Peyer's patch (tissue), 4 donors: Measurements from ENCODE around the gene DOCK8. TPM values are rescaled to one million over a fixed set of nuclear protein-coding genes. Genes with fewer than 3 reads are reported as not detected.

Source experiments
- DNase-seq, 3 donors: peaks; one replicate each; pipeline ENCODE4 v3.0.0-alpha.2; 2017 to 2019
- H3K27ac ChIP-seq, 4 donors: fragments of 200-600 bp; sonication (generic); one replicate each; pipeline ENCODE4 v1.5.1; 2016 to 2019
- H3K27me3 ChIP-seq, 2 donors: fragments of 200-600 bp; sonication (generic); one replicate each; pipeline ENCODE4 v1.5.1; 2019
- H3K36me3 ChIP-seq, 3 donors: fragments of 200-600 bp; sonication (generic); one replicate each; pipeline ENCODE4 v1.5.1; 2016 to 2019
- H3K4me1 ChIP-seq, 4 donors: fragments of 200-600 bp; sonication (generic); one replicate each; pipeline ENCODE4 v1.5.1; 2016 to 2019
- H3K4me3 ChIP-seq, 4 donors: fragments of 200-600 bp; sonication (generic); 1 replicate in 3 of 4; 2 replicates in 1 of 4; pipeline ENCODE4 v1.5.1; 2016 to 2019; ENCODE audit warnings: mild to moderate bottlenecking in 1 of 4
- H3K9me3 ChIP-seq, 4 donors: fragments of 200-600 bp; sonication (generic); one replicate each; pipeline ENCODE4 v1.5.1; 2016 to 2019; ENCODE audit warnings: mild to moderate bottlenecking in 1 of 4
- POLR2A ChIP-seq, 2 donors: fragments of 450-650 bp; IDR thresholded peaks; one replicate each; pipeline ENCODE4 v1.5.1; 2017; ENCODE audit warnings: antibody characterized with exemption in 2 of 2, mild to moderate bottlenecking in 2 of 2, moderate library complexity in 2 of 2
- total RNA-seq, 4 donors: library from RNA; depleted of rRNA; stranded (reverse); fragments of >200 nt; gene quantifications; one replicate each; pipeline ENCODE4 v1.1.0, GENCODE V29; 2016
- TF ChIP-seq, protein P1 (sequence below), 6 experiments: fragments of 450-650 bp in 4 of 6; fragments of 200-600 bp in 2 of 6; sonication (generic) in 1 of 6; IDR thresholded peaks; one replicate each; pipeline ENCODE4 v1.5.1; 2017 to 2019; ENCODE audit warnings: antibody characterized with exemption in 6 of 6, mild to moderate bottlenecking in 3 of 6, moderate library complexity in 1 of 6

DOCK8 gene
- total RNA-seq, 4 donors from 2014 or later: 14.4 to 119 (median 19.9) TPM

DNA sequence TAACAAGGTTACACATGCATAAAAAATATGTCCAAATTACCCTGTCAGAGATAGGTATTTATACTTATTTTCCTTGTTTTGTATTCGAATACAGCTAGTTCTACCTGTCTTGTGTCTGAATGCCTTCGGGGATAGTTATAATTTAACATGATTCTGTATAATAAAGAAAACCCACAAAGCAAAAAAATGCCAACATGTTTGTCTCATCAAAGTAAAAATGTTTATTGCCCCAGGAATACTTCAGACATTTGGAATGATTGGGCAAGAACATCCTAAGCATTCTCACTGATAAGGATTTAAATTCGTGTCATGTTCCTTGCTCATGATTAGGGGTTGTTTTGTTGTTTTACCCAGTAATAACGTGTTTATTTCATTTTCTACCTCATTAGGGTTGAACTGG, 74.5 kb downstream of the DOCK8 start:
- TF ChIP-seq, protein P1, sequence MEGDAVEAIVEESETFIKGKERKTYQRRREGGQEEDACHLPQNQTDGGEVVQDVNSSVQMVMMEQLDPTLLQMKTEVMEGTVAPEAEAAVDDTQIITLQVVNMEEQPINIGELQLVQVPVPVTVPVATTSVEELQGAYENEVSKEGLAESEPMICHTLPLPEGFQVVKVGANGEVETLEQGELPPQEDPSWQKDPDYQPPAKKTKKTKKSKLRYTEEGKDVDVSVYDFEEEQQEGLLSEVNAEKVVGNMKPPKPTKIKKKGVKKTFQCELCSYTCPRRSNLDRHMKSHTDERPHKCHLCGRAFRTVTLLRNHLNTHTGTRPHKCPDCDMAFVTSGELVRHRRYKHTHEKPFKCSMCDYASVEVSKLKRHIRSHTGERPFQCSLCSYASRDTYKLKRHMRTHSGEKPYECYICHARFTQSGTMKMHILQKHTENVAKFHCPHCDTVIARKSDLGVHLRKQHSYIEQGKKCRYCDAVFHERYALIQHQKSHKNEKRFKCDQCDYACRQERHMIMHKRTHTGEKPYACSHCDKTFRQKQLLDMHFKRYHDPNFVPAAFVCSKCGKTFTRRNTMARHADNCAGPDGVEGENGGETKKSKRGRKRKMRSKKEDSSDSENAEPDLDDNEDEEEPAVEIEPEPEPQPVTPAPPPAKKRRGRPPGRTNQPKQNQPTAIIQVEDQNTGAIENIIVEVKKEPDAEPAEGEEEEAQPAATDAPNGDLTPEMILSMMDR (IDR thresholded peaks at IDR 0.05): no peak
- no peak for TF ChIP-seq POLR2A (IDR thresholded peaks at IDR 0.05)
- H3K4me1 ChIP-seq: no peaks in the 10 kb centered on the region
- no peak overlapping the region for H3K27ac ChIP-seq
- H3K36me3 ChIP-seq: peaks cover 0 to 4% (median 0%) of the 10 kb centered on the region in 3 donors
- H3K4me3 ChIP-seq: no peak overlapping the region
- no peak for DNase-seq
- H3K27me3 ChIP-seq: no peaks in the 10 kb centered on the region
- H3K9me3 ChIP-seq: no peaks in the 10 kb centered on the region

- H3K4me3 ChIP-seq: no peak overlapping the region
- H3K9me3 ChIP-seq: no peaks in the 10 kb centered on the region
- no peaks in the 10 kb centered on the region for H3K4me1 ChIP-seq
- no peak overlapping the region for H3K27ac ChIP-seq
- no peak for TF ChIP-seq POLR2A (IDR thresholded peaks at IDR 0.05)
- TF ChIP-seq, protein P1 (IDR thresholded peaks at IDR 0.05): no peak
- peaks cover 0 to 4% (median 0%) of the 10 kb centered on the region in 3 donors for H3K36me3 ChIP-seq
- no peaks in the 10 kb centered on the region for H3K27me3 ChIP-seq
- no peak for DNase-seq
Observed at GRCh38 chr9:292915-293314, 78.2 kb downstream of the DOCK8 start.

DNA sequence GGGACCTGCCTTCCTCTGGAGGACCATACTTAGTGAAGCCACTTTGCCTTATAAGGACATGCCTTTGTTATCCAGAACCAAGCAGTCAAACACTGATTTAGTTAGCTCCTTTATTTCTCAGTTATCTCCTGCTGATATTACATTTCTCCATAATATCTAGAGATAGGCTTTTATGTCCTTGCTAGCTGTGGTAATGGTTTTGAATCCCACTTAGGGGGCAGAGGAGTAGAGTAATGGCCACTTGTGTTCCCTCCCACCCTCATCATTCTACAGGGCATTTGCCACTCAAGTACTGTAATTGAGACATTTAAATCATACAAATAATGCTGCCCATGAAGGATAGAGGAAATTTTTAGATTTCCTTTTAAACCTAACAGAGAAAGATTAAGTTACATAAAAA, 80.9 kb downstream of the DOCK8 start:
- H3K27me3 ChIP-seq: no peaks in the 10 kb centered on the region
- no peak overlapping the region for H3K4me3 ChIP-seq
- no peaks in the 10 kb centered on the region for H3K4me1 ChIP-seq
- TF ChIP-seq, protein P1 (IDR thresholded peaks at IDR 0.05): no peak
- no peak for TF ChIP-seq POLR2A (IDR thresholded peaks at IDR 0.05)
- H3K9me3 ChIP-seq: no peaks in the 10 kb centered on the region
- no peaks in the 10 kb centered on the region for H3K36me3 ChIP-seq
- no peak for DNase-seq
- H3K27ac ChIP-seq: no peak overlapping the region

DNA sequence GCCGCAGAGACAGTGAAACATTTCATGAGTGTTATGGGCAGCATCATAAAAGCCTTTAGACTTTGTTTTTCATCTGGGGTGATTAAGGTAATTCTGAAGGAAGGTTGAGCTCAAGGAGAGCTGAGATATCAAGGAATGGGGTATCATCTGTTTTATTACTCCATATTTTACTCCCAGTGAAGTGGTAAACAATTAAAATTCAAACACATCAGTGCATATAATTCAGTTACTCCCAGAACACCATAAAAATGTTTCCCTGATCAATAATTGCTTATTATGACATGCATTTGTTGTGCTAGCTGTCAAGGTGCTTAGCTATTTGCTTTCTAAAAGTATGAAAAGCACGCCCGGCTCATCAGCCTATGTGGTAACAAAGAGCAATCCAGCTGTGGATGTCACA, 81.7 kb downstream of the DOCK8 start:
- TF ChIP-seq POLR2A (IDR thresholded peaks at IDR 0.05): no peak
- TF ChIP-seq, protein P1 (IDR thresholded peaks at IDR 0.05): no peak
- no peaks in the 10 kb centered on the region for H3K27me3 ChIP-seq
- H3K27ac ChIP-seq: peak overlapping the region in 1 of 4 donors; percentile 13
- no peaks in the 10 kb centered on the region for H3K4me1 ChIP-seq
- H3K4me3 ChIP-seq: no peak overlapping the region
- H3K9me3 ChIP-seq: no peaks in the 10 kb centered on the region
- DNase-seq: no peak
- H3K36me3 ChIP-seq: no peaks in the 10 kb centered on the region

GRCh38 chr9:297104-297972, 82.7 kb downstream of the DOCK8 start:
- TF ChIP-seq POLR2A (IDR thresholded peaks at IDR 0.05): no peak
- DNase-seq: peak in 2 of 3 donors; percentile 30 to 58
- Histone ChIP-seq H3K4me3 (no peak overlapping the region), H3K27me3 (no peaks in the 10 kb centered on the region), H3K27ac (peak overlapping the region in 2 of 4 donors; percentile 11 to 27), H3K4me1 (no peaks in the 10 kb centered on the region), H3K9me3 (no peaks in the 10 kb centered on the region), H3K36me3 (no peaks in the 10 kb centered on the region)

DNA sequence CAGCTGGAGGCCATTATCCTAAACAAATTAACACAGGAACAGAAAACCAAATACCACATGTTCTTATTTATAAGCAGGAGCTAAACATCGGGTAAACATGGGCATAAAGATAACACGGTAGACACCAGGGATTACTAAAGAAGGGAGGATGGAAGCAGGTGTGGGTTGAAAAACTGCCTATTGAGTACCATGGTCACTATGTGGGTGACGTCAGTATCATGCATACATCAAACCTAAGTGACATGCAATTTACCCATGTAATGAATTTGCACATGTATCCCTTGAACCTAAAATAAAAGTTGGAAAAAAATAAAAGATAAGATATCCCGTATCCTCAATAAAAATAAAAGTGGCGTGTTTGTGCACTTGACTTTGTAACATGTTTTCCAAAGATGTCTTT, 88.8 kb downstream of the DOCK8 start:
- Histone ChIP-seq H3K9me3 (no peaks in the 10 kb centered on the region), H3K27me3 (no peaks in the 10 kb centered on the region), H3K4me1 (no peaks in the 10 kb centered on the region), H3K27ac (no peak overlapping the region), H3K36me3 (no peaks in the 10 kb centered on the region), H3K4me3 (no peak overlapping the region)
- no peak for DNase-seq
- TF ChIP-seq POLR2A (IDR thresholded peaks at IDR 0.05): no peak
- TF ChIP-seq, protein P1 (IDR thresholded peaks at IDR 0.05): no peak
